ENCODE data around the gene ST8SIA6. TPM values are rescaled to one million over a fixed set of nuclear protein-coding genes. Genes with fewer than 3 reads are reported as not detected.

Gene ST8SIA6
- total RNA-seq, 1 experiment from 2014 or later: 0.19 TPM

- DNase-seq (ENCODE audit: unreplicated experiment): no peak
- ChIA-PET CTCF (interaction anchor here (0.5 to 1.1 kb wide), 4 partner anchors 12 to 584 kb away, joined by 3 to 5 read pairs (median 4); no protein-coding TSS in a partner anchor), POLR2A (interaction anchor here (0.8 kb wide), 1 partner anchor 14 kb away, joined by 3 read pairs; no protein-coding TSS in a partner anchor)
- H3K9me3 Mint-ChIP-seq (ENCODE audit: unreplicated experiment): peaks cover 10% of the 10 kb centered on the region
- no peaks in the 10 kb centered on the region for H3K36me3 Mint-ChIP-seq (ENCODE audit: insufficient read depth, unreplicated experiment)
- no peak for TF ChIP-seq CTCF (IDR thresholded peaks at IDR 0.05; ENCODE audit: unreplicated experiment)
- H3K4me3 Mint-ChIP-seq (ENCODE audit: unreplicated experiment): peak overlapping the region; percentile 72
- intact Hi-C loops (cut with micrococcal nuclease): loop anchor here (1.0 kb wide), 1 partner anchor 146 kb away; no protein-coding TSS in a partner anchor
- no peak overlapping the region for H3K27ac Mint-ChIP-seq (ENCODE audit: low read depth, unreplicated experiment)
- H3K4me1 Mint-ChIP-seq (ENCODE audit: insufficient read depth, unreplicated experiment): no peaks in the 10 kb centered on the region
- no TSS peak for BruUV-seq (replicated peaks)
- H3K27me3 Mint-ChIP-seq (ENCODE audit: insufficient read depth, unreplicated experiment): no peaks in the 10 kb centered on the region
Measured at GRCh38 chr10:17453035-17453372, 1.4 kb downstream of the ST8SIA6 start.

GRCh38 chr10:17452060-17452841, 2.1 kb downstream of the ST8SIA6 start:
- peaks cover 10% of the 10 kb centered on the region for H3K9me3 Mint-ChIP-seq (ENCODE audit: unreplicated experiment)
- H3K27me3 Mint-ChIP-seq (ENCODE audit: insufficient read depth, unreplicated experiment): no peaks in the 10 kb centered on the region
- no TSS peak for BruUV-seq (replicated peaks)
- POLR2A ChIA-PET: interaction anchor here (0.6 kb wide), 1 partner anchor 950 kb away, joined by 4 read pairs; no protein-coding TSS in a partner anchor
- no peaks in the 10 kb centered on the region for H3K36me3 Mint-ChIP-seq (ENCODE audit: insufficient read depth, unreplicated experiment)
- intact Hi-C loops (cut with micrococcal nuclease): no loop called here
- no peak for TF ChIP-seq CTCF (IDR thresholded peaks at IDR 0.05; ENCODE audit: unreplicated experiment)
- H3K4me1 Mint-ChIP-seq (ENCODE audit: insufficient read depth, unreplicated experiment): no peaks in the 10 kb centered on the region
- H3K27ac Mint-ChIP-seq (ENCODE audit: low read depth, unreplicated experiment): no peak overlapping the region
- no peak overlapping the region for H3K4me3 Mint-ChIP-seq (ENCODE audit: unreplicated experiment)
- DNase-seq (ENCODE audit: unreplicated experiment): no peak
- CTCF ChIA-PET: interaction anchor here (0.6 to 1.1 kb wide), 2 partner anchors 13 to 583 kb away, joined by 3 to 5 read pairs; no protein-coding TSS in a partner anchor

- CTCF ChIA-PET: interaction anchor here (1.1 kb wide), 1 partner anchor 150 kb away, joined by 3 read pairs; no protein-coding TSS in a partner anchor
- no peaks in the 10 kb centered on the region for H3K4me1 Mint-ChIP-seq (ENCODE audit: insufficient read depth, unreplicated experiment)
- H3K27ac Mint-ChIP-seq (ENCODE audit: low read depth, unreplicated experiment): no peak overlapping the region
- no peak overlapping the region for H3K4me3 Mint-ChIP-seq (ENCODE audit: unreplicated experiment)
- TF ChIP-seq CTCF (IDR thresholded peaks at IDR 0.05; ENCODE audit: unreplicated experiment): no peak
- no peaks in the 10 kb centered on the region for H3K27me3 Mint-ChIP-seq (ENCODE audit: insufficient read depth, unreplicated experiment)
- DNase-seq (ENCODE audit: unreplicated experiment): no peak
- BruUV-seq (replicated peaks): no TSS peak
- no peaks in the 10 kb centered on the region for H3K36me3 Mint-ChIP-seq (ENCODE audit: insufficient read depth, unreplicated experiment)
- POLR2A ChIA-PET: interaction anchor here (0.9 kb wide), 1 partner anchor 17 kb away, joined by 3 read pairs; no protein-coding TSS in a partner anchor
- intact Hi-C loops (cut with micrococcal nuclease): no loop called here
- H3K9me3 Mint-ChIP-seq (ENCODE audit: unreplicated experiment): peaks cover 10% of the 10 kb centered on the region
Measured at GRCh38 chr10:17450024-17450423, 4.4 kb downstream of the ST8SIA6 start.

GRCh38 chr10:17445400-17445998, 8.9 kb downstream of the ST8SIA6 start:
- peaks cover 5% of the 10 kb centered on the region for H3K4me1 Mint-ChIP-seq (ENCODE audit: insufficient read depth, unreplicated experiment)
- H3K27ac Mint-ChIP-seq (ENCODE audit: low read depth, unreplicated experiment): no peak overlapping the region
- DNase-seq (ENCODE audit: unreplicated experiment): no peak
- CTCF ChIA-PET: interaction anchor here (0.6 kb wide), 1 partner anchor 300 kb away, joined by 3 read pairs; no protein-coding TSS in a partner anchor
- BruUV-seq (replicated peaks): no TSS peak
- H3K27me3 Mint-ChIP-seq (ENCODE audit: insufficient read depth, unreplicated experiment): no peaks in the 10 kb centered on the region
- peaks cover 10% of the 10 kb centered on the region for H3K9me3 Mint-ChIP-seq (ENCODE audit: unreplicated experiment)
- no peak overlapping the region for H3K4me3 Mint-ChIP-seq (ENCODE audit: unreplicated experiment)
- intact Hi-C loops (cut with micrococcal nuclease): no loop called here
- TF ChIP-seq CTCF (IDR thresholded peaks at IDR 0.05; ENCODE audit: unreplicated experiment): no peak
- no peaks in the 10 kb centered on the region for H3K36me3 Mint-ChIP-seq (ENCODE audit: insufficient read depth, unreplicated experiment)
- POLR2A ChIA-PET: no interaction called here
